Stimulated activated CD4-positive, alpha-beta T cell treated with anti-CD3 and anti-CD28 coated beads, Interleukin-12 subunit alpha, Interleukin-12 subunit beta, amount 100 ng/mL, for 24 hours (primary cell): ENCODE results near the gene SLC5A3.

ENCODE experiments used
- DNase-seq, 2 experiments: peaks; one replicate each; pipeline ENCODE4 v3.0.0-alpha.2; 2020; ENCODE audit warnings: low read depth in 2 of 2

The SLC5A3 gene

DNA sequence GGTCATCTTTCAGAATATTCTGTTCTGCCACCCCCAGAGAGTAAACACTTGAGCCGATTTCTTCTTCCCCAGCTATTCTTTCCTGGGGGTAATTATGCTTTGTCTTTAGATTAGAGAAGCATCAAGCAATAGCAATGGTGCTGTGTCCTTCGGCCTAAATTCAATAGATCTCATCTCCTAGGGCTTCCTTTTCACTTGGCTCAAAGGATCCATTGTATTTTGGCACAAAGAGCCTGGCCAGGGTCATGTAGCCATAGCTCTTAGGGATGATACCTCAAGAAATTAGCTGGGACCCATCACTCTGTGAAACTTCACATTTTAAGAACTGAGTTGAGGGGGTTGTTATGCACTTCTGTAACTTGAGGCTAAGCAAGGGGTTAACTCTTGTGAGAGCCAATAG is 27.0 kb downstream of the SLC5A3 start:
- DNase-seq: no peak

DNA sequence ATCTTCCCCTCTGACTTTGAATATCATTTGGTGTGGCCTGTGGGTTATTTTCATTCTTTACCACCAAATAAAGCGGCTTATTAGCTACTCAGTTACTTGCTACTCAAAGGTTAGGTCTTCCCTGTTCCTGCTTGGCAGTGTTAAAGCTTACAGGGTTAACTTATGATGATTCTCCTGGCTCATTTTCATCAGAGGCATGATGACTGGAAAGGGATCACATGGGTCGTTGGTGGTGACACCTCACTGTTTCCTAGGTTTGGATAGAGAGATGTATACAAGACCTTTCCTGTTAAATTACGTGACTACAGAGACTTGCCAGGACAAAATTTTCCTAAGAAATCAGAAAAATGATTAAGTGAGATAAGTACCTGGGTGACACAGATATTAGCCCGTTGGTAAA is 27.4 kb downstream of the SLC5A3 start:
- no peak for DNase-seq

DNA sequence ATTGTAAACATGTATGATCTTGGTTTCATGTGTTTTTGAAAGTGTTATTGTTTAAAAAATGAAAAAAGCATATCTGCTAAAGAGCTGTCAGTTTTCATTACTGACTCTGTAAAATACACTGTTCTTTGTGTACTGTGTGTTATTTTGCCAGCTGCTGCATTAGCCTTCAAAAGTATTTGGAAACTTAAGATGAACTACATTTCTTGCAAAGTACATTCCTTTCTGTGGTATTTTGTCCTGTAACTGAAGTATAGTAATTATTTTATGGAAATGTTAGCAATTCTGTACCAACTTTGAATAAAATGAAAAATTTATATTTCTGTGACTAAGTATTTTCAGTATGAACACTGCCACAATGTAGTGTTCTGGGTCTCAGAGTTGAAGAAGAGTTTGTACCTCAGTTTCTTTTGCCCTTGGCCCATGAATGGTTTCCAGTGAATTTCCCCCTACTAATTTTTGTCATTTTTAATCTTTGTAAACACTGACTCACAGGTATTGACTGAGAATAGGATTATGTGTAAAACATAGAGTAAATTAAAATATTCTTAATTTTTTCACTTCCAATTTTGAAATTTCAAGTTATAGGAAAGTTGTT is 32.7 kb downstream of the SLC5A3 start:
- no peak for DNase-seq

DNA sequence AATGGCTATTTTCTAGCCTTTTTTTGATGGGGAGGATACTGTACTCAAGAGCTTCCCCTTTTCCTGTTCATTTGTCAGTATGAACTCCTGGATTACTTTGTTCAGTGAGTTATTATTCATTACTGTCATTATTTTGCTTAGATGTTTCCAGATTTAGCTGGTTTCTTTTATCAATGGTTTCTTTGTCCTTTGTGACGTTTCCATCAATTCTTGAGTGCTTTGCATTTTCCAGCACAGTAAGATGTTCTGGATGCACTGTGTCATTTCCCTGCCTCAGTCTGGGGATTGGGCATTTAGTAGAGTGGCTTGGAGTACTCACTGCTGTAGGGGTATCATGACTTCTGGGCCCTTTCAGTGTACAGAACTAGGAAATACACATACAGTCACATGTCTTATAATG is 34.2 kb downstream of the SLC5A3 start:
- no peak for DNase-seq

DNA sequence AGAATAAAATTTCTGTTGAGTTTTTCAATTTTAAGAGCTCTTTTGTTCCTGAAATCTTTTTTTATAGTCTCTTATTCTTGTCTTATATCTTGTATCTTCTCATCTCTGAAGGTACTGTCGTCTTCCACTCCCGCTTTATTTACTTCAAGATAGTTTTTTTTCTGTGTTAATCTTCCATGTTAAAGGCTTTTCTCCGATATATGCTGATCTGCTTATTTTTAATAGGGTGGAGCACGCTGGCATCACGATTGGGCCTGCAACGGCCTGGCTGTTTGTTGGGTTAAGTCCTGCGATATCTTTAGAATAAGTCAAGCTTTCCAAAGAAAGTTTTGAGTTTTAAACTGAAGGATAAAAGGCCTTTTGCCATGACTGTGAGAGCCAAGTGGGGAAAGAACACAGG is 35.7 kb downstream of the SLC5A3 start:
- no peak for DNase-seq

DNA sequence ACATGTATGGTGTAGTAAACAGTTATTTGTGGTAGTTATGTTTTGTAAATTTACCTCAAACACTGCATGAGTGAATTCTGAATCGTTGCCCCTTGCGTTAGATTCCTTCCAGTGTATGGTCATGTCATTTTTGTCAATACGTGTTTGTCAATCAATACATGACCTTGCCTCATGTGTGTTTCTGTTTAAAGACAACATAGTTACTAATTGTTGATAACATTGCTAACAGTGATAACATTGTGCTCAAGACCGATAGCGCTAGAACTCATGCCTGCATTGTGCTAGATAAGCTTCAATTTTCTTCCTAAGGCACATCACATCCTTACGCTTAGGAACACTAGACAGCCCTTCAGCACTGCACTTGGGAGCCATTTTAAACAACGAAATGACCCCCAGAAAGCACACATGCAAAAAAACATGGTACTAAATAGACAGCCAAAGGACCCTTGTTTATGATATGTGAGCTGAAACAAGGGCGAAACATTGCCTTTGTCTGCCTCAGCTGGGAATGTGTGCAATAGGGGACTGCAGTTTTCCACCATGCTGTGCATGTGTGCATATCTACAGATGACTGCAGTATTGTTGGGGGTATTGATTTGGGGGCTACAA is 37.3 kb downstream of the SLC5A3 start:
- DNase-seq: no peak

DNA sequence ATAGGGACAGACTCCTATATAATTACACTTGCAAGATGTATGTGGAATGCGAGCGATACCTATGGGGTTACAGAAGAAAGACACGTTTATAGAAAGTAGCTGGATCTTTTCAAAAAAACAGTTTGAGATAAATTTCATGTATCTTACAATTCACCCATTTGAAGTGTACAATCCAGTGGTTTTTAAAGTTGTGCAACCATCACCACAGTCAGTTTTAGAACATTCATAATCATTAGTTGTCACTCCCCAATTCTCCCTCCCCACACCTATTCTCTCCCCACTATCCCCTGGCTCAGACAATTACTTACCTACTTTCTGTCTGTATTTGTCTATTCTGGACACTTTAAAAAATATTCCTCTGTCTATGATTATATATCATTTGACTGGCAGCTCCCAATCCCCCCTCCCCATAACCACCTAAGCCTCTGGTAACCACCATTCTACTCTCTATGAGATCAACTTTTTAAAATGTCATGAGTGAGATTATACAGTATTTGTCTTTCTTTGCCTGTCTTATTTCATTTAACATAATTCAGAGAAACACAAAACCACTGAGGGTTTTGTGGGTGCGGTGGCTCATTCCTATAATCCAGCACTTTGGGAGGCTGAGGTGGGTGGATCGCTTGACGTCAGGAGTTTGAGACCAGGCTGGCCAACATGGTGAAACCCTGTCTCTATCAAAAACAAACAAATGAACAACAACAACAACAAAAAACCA is 39.1 kb downstream of the SLC5A3 start:
- no peak for DNase-seq

DNA sequence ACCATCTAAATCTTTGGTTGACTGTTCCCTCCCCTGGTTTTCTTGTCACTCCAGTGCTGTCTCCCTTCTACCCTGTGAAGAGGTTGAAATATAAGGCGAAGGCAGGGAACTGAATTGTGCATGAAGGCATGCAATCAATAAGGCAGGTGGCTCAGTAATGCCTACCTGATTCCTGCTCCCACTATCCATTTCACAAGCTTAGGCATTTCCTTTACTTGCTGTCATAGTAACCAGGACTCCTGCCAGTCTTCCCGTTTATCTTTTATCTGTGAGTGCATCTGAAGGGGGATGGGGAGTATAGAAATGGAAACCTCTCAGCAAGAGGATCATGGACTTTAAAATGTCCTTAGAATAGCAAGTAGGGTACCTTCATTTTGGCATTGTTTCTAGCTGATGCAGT is 40.5 kb downstream of the SLC5A3 start:
- no peak for DNase-seq

DNA sequence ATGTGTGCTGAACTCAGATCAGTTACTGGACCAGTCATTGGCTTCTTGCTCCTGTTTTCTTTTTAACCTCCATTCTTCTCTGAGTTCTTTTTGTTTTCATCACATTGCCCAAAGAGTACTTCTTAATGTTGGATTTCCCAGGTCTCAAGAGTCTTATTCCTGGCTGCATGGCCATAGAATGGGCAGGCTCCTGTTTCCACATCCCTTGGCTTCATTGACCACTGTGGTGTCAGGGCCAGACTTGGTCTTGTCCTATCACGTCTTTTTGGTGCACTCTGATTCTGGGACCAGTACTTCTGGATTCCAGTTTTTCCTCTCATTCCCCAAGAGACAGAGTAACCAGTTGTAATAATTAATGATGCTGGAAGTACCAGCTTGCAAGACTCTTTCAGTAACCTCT is 41.8 kb downstream of the SLC5A3 start:
- DNase-seq: no peak

DNA sequence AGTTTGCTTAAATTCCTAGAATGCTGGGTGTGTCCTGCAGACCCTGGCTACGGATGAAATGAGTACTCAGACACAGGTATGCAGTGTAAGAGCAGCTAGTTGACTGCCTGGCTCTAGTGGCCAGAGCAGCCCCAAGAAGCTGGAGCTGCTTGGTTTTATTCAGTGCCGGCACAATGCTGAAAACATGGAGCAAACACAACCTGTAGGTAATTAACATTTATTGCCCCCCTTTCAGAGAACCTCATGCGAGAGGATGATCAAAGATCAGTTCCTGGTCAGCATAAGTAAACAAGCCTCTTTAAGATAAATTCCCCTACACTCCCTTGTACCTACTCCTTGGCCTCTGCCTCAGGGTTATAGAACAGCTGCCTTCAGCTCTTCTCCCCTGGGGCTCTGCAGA is 43.2 kb downstream of the SLC5A3 start:
- no peak for DNase-seq

DNA sequence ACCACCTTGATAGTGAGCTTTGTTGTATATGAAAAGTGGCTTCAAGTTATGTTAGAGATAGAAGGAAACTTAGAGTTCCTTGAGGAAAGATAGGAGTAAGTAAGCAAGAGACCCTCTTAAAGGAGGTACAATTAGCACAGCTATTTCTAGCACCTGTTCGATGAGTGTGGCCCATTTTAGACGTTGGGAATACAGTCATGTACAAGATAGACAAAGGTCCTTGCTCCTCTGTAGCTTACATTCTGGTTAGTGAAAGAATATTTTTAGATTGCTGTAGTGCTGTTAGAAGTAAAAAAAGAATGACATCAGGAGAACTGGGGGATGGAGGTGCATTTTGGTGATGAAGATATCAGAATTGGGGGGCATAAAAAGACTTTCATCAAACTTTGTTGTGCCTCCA is 47.5 kb downstream of the SLC5A3 start:
- no peak for DNase-seq

DNA sequence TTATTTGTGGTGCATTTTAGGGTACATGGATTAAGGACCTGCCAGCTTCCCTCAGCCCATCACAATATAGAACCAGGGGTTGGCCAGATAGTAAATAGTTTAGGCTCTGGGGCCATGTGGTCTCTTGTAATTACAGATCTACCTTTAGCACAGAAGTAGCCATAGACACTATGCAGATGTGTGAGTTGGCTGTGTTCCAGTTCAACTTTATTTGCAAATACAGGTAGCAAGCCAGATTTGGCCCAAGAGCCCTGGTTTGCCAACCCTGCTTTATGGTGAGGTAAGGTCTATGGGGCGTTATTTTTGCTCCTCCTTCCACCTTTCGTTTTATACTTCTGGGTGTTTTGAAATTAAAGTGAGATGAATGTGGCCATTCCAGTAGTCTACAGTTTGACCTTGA is 48.7 kb downstream of the SLC5A3 start:
- DNase-seq: no peak
